Measurements from ENCODE around the gene MAP2K1. TPM values are rescaled to one million over a fixed set of nuclear protein-coding genes. Genes with fewer than 3 reads are reported as not detected.
A peak's percentile ranks its signal among the peaks of the same experiment; 100 is the strongest.
"Not testable (repeated sequence)": the region's sequence is repeated elsewhere in the genome, so short reads cannot be mapped to it uniquely, and the experiment has no call there.

MAP2K1 gene
- total RNA-seq, 1 donor from 2014 or later: 78.8 TPM

DNA sequence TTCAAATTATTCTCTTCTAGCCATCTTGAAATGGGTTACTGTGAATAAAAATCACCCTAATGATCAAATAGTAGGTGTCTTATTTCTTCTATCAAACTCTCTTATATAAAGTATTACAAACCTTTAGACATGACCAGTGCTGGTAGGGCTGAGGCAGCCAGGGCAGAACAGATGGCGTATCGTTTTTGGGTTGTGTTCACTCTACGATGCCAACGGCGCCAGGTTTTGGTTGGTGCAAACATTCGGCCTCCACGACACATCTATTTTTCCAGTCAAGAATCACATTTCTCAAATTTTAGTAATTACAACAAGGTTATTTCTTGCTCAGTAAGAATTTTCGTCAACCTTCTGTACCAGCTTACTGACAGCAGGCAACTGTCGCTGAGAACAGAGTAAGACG lies 115.8 kb downstream of the MAP2K1 start:
- no peak for DNase-seq (ENCODE audit: extremely low read depth, low read depth, low spot score)

DNA sequence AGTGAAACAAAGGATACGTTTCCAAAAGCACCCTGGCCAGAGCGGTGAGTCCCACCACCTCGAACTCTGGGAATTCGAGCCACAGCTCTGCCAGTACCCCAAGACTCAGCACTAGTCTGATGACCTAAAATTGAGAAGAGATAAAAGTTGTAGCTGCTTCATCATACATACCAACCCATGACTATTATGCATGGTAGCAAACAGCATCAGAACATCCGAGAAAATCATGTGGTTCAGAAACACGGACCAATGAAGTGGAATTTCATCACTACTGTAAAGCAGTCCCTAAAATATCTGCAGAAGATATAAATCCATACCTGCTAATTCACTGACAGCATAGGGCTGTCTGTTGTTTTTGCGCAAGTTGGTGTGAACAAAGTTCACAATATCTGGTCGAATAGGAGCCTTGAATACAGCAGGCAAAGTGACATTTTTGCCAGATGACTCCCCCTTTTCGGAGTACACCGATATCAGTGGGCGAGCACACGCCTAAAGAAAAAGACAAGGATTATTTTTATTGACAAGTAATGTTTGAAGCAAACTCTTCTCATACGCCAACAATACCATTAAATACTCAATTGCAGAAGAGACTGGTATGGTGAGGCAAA lies 116.4 kb downstream of the MAP2K1 start:
- not testable (repeated sequence) for DNase-seq (ENCODE audit: extremely low read depth, low read depth, low spot score)

DNA sequence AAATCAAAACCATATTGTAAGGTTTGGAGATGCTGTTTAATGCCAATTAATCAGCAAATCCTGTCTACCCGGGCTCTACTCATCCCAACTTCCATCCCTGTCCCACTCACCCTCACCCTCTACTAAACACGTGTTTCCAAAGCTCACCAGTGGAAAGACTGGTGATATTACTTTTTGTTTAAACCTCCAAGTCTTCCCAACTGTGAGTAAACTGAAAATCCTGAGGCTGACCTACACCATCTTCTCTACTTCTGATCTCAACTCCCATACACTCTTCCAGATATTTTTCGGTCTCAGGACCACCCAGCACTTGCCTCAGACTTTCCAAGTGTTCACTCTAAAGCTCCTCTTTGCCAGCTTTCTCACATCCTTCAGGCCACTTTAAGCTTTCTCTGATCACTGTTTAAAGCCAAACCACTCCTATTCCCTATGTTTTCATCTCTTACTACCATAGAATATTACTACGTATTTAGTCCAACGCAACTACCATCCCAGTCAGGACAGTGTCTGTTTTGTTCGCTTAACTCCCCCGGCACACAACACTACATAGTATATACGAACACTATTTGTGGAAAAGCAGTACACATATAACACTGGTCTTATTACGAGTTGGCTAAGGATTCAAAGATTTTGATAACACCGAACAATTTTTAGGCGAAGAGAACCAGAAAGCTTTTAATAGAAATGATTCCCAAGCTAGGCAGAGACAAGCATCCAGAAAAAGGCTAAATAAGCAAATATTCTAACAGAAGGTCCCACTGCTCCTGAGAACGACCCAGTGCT lies 117.3 kb downstream of the MAP2K1 start:
- DNase-seq (ENCODE audit: extremely low read depth, low read depth, low spot score): no peak

DNA sequence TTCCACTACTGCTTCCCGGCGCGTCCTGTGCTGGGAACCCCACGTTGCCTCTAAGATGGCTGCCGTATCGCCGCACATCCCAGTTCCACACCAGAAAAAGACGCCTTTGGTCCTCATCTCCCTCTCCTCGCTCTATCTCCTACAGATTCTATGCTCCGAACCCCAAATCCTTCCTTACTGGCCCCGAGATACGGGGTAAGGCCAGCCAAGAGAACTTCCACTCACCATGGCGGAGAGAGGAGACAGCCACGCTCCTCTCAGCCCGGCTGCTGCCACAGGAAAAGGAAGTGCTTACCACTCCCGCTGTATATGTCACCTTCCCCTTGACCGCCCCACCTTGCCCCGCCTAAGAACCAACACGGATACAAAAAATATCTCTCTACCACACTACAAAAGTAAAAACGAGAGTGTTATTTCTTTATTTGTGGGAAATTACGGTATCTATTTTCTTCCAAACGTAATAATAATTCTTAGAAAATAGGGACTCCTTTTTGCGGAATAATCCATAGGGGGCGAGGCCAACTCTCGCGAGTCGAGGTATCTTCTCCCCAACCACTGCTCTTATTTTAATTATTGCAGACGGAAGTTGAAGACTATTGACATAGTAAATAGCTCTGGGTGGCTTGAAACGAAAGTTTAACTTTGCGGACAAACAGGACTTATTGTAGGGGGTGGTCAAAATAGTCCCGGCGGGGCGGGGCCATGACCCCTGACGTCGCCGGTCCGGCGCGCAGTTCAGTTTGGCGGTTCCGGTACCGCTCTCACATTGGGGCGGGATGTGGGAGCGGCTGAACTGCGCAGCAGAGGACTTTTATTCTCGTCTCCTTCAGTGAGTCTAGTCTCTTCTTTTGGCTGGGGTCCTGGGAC lies 118.1 kb downstream of the MAP2K1 start, which contains the start of the genes RPL4 and ZWILCH:
Gene RPL4 (minus strand): TSS at position 293 of the 867 bp plus-strand sequence. CDS start 65 bp downstream, at position 228.
Gene ZWILCH (plus strand): TSS at position 764 of the 867 bp plus-strand sequence. CDS start 13 bp downstream, at position 777.
- DNase-seq (ENCODE audit: extremely low read depth, low read depth, low spot score): peak; percentile 76

DNA sequence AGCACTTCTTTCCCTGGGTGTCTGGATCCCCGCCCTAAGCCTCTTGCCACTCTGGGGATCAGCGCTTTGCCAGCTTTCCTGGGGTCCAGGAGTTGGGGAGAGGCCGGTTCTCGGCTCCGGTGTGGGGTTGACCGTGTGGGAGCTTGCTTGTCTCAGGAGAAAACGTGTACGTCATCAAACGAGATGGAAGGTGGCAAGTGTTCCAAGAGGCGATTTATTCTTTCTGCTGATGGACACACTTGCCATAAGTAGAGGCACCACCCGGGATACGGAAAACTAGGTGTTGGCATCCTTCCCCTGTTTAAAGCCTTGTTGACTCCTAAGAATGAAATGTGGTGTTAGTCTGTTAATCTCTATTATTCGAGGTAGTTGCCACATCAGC lies 118.7 kb downstream of the MAP2K1 start:
- DNase-seq (ENCODE audit: extremely low read depth, low read depth, low spot score): no peak

DNA sequence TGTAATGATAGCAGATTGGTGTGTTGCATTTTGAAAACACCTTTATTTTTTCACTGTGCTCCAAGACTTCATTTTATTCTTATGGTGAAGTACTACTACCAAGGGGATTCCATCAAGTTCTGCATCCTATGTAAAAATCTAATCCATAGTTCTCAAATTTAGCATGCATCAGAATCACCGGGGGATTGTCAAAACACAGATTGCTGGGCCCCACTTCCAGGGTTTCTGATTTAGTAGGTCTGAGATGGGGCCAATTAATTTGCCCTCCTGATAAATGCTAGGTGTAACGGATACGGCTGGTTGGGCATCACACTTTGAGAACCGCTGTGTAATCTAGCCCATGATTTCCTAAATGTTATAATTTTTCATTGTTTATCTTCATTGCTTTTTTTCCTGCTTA lies 119.1 kb downstream of the MAP2K1 start:
- DNase-seq (ENCODE audit: extremely low read depth, low read depth, low spot score): no peak

DNA sequence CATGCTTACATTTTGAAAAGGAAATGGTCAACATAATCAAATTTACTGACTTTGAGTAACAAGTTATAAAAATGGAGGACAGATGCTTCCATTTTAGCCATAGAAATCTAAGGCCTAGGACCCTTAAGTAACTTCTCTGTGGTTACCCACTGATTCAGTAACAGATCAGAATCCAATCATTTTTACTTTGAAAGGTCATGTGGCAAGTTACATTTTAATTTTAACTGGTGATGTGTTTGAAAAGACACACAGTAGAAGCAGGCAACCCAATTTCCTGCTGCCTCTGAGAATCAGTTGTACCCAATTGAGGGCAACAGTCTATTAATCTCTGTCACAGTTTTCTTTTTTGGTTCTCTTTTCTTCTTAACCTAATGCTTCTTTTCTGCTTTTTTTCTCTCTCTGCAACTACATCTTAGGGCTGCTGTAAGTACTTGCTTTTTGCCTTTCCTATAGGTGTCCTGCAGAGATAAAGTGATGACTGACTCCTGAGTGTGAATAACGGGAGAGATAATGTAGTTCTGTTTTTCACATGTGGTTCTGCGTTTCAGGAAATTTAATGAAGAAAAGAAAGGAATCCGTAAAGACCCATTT lies 121.7 kb downstream of the MAP2K1 start:
- no peak for DNase-seq (ENCODE audit: extremely low read depth, low read depth, low spot score)

DNA sequence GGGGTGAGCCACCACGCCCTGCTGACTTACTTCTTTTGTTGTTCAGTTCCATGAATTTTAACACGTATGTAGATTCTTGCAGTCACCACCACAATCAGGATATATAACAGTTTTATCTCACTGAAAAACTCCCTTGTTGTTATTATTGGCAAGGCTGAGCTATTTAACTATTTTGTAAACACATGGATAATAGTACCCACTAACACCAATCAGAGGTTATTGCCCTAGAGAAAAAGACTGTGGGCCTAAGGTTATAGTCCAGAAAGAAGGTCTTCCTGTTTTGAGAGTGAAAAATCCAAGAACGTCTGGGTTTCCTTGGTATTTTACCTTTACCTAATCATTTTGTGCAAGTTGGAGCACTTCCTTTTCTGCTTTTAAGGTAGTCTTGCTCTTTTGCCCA lies 127.9 kb downstream of the MAP2K1 start:
- DNase-seq (ENCODE audit: extremely low read depth, low read depth, low spot score): no peak

DNA sequence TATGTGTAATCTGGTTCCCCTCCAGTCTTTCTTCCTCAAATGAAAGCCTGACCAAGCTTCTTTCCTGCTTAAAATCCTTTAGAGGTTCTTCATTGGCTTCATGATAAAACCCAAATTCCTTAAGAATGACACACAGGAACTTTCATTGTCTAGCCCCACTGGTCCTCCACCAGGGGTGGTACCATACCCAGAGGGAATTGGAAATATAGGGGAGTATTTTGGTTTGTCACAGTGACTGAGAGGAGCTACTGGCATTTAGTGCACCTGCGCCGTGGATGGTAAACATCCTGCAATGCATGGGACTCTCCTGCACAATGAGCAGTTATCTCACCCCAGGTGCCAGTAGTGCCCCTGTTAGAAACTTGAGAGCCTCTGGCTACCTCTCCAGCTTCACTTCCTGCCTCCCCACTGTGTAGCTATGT lies 129.2 kb downstream of the MAP2K1 start:
- DNase-seq (ENCODE audit: extremely low read depth, low read depth, low spot score): no peak

DNA sequence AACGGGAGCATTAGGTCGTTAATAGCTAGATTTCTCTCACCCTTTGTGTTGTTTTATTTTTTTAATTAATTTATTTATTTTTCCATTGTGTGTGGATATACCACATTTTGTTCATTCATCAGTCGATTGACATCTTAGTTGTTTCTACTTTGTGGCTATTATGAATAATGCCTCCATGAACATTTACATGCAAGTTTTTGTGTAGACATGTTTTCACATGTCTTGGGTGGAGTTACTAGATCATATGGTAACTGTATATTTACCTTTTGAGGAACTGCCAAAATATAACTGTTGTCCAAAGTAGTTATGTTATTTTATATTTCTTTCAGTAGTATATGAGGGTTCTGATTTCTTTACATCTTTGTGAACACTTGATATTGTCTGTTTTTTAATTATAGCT lies 137.2 kb downstream of the MAP2K1 start:
- no peak for DNase-seq (ENCODE audit: extremely low read depth, low read depth, low spot score)

DNA sequence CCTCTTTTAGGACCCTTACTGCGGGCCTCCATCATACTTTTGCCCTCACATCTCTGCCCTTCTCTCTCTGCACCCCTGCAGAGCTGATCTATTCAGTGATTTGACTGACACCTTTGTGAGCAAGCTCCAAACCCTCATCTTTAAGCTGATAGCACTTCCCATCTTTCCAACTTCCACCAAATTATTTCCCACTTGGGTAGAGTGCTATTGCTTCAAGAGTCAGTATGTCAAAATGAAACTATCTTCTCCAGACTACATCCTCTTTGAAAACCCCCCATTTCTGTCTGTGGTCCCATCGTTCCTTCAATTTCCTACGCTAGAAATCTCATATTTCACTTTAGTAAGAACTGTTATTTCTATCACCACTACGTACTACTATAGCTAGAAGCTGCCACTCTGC lies 138.1 kb downstream of the MAP2K1 start:
- DNase-seq (ENCODE audit: extremely low read depth, low read depth, low spot score): no peak

DNA sequence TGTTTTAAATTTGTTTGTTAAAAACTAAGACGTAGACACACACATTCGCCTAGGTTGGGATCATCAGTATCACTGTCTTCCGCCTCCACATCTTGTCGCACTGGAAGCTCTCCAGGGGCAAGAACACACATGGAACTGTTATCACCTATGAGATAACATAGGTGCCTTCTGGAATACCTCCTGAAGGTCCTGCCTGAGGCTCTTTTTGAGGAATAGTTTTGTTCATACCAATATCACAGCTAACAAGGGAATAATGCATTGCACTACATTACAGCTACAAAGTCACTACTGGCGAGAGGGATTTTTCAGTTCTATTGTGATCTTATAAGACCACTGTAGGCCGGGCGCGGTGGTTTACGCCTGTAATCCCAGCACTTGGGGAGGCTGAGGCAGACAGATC lies 148.3 kb downstream of the MAP2K1 start:
- no peak for DNase-seq (ENCODE audit: extremely low read depth, low read depth, low spot score)

Other genes with a start within 250 kb of the MAP2K1 start
- gene MEGF11, start 133.2 kb upstream of the MAP2K1 start, total RNA-seq: 0.18 and 0.73 TPM in 2 replicates
- gene DIS3L, start 93.3 kb upstream of the MAP2K1 start, total RNA-seq: 9.1 and 11.3 TPM in 2 replicates
- gene TIPIN, start 30.2 kb upstream of the MAP2K1 start, total RNA-seq: 2.7 and 3.6 TPM in 2 replicates
- 12.1 and 24.7 TPM in 2 replicates for gene SNAPC5, start 110.8 kb downstream of the MAP2K1 start, total RNA-seq
- 2,424 and 3,654 TPM in 2 replicates for gene RPL4, start 117.9 kb downstream of the MAP2K1 start, total RNA-seq
- 11.8 and 17.3 TPM in 2 replicates for gene ZWILCH, start 118.4 kb downstream of the MAP2K1 start, total RNA-seq
- 0.06 TPM in 1 of 2 replicates, not detected in the other for gene LCTL, start 179.1 kb downstream of the MAP2K1 start, total RNA-seq